MM.1S (cell line): ENCODE results near the gene PRKCH.

Experiments used
- DNase-seq: peaks from one replicate; pipeline ENCODE4 v3.0.0-alpha.2; 2015
- H2AFZ ChIP-seq: fragments of 300-600 bp; sonication (generic); 2 replicates; pipeline ENCODE4 v1.6.0; 2016; ENCODE audit warnings: antibody characterized with exemption, low read length
- H3F3A ChIP-seq: fragments of 300-600 bp; sonication (generic); 2 replicates; pipeline ENCODE4 v1.6.1; 2016; ENCODE audit warnings: mild to moderate bottlenecking, antibody characterized with exemption, low read length, moderate library complexity, mixed read lengths; ENCODE audit not compliant: insufficient read depth
- H3K27ac ChIP-seq: fragments of 300-600 bp; sonication (generic); 2 replicates; pipeline ENCODE4 v1.5.1; 2016; ENCODE audit warnings: mild to moderate bottlenecking, low read length
- H3K27me3 ChIP-seq: fragments of 300-600 bp; sonication (generic); replicated peaks from 2 replicates; pipeline ENCODE4 v1.6.0; 2016; ENCODE audit warnings: low read length; ENCODE audit not compliant: insufficient read depth
- H3K36me3 ChIP-seq: fragments of 300-600 bp; sonication (generic); replicated peaks from 2 replicates; pipeline ENCODE4 v1.6.1; 2016; ENCODE audit warnings: mild to moderate bottlenecking, low read length, mixed read lengths; ENCODE audit not compliant: insufficient read depth
- H3K4me1 ChIP-seq: fragments of 300-600 bp; sonication (generic); 2 replicates; pipeline ENCODE4 v1.6.1; 2016; ENCODE audit warnings: low read length, mixed read lengths
- H3K4me2 ChIP-seq: fragments of 300-600 bp; sonication (generic); 2 replicates; pipeline ENCODE4 v1.6.0; 2016; ENCODE audit warnings: low read depth, low read length
- H3K4me3 ChIP-seq: fragments of 300-600 bp; sonication (generic); 2 replicates; pipeline ENCODE4 v1.5.1; 2016; ENCODE audit warnings: low read length, mixed read lengths
- H3K79me2 ChIP-seq: fragments of 300-600 bp; sonication (generic); 2 replicates; pipeline ENCODE4 v1.6.1; 2016; ENCODE audit warnings: mixed run types, low read length, mixed read lengths
- H3K9ac ChIP-seq: fragments of 300-600 bp; sonication (generic); 2 replicates; pipeline ENCODE4 v1.6.1; 2016; ENCODE audit warnings: low read length, mixed read lengths
- H3K9me2 ChIP-seq: fragments of 300-600 bp; sonication (generic); replicated peaks from 2 replicates; pipeline ENCODE4 v1.6.1; 2016; ENCODE audit warnings: mild to moderate bottlenecking, low read length, mixed read lengths; ENCODE audit not compliant: insufficient read depth
- H3K9me3 ChIP-seq: fragments of 300-600 bp; sonication (generic); replicated peaks from 2 replicates; pipeline ENCODE4 v1.6.1; 2016; ENCODE audit warnings: mild to moderate bottlenecking, low read length, mixed read lengths; ENCODE audit not compliant: insufficient read depth
- H4K20me1 ChIP-seq: fragments of 300-600 bp; sonication (generic); 2 replicates; pipeline ENCODE4 v1.6.1; 2016; ENCODE audit warnings: mild to moderate bottlenecking, low read length, moderate library complexity, mixed read lengths; ENCODE audit not compliant: insufficient read depth
- EZH2 ChIP-seq: fragments of 300-600 bp; sonication (generic); optimal IDR thresholded peaks from 2 replicates; pipeline ENCODE3; 2017; ENCODE audit warnings: low read depth, mild to moderate bottlenecking, antibody characterized with exemption, low read length, mixed read lengths
- EZH2phosphoT487 ChIP-seq: fragments of 300-600 bp; sonication (generic); IDR thresholded peaks from 2 replicates; pipeline ENCODE4 v1.6.1; 2018; ENCODE audit warnings: antibody characterized with exemption, low read length
- TF ChIP-seq, protein P1 (sequence below): fragments of 300-600 bp; sonication (generic); IDR thresholded peaks from 2 replicates; pipeline ENCODE4 v1.5.1; 2016; ENCODE audit warnings: antibody characterized with exemption, low read length, mixed read lengths

Gene PRKCH

GRCh38 chr14:61477712-61478462 is 156.5 kb downstream of the PRKCH start:
- no peak overlapping the region for H3K9ac ChIP-seq
- H3K27me3 ChIP-seq, result no peaks in the 10 kb centered on the region
- no peak overlapping the region for H2AFZ ChIP-seq
- H4K20me1 ChIP-seq, result no peaks in the 10 kb centered on the region
- no peak overlapping the region; the same call in 1 of the 2 replicates for H3K4me2 ChIP-seq
- H3K9me3 ChIP-seq, result no peaks in the 10 kb centered on the region
- no peaks in the 10 kb centered on the region for H3K79me2 ChIP-seq
- H3F3A ChIP-seq, result peaks cover 27% of the 10 kb centered on the region
- peak overlapping the region; percentile 78; the same call in 1 of the 2 replicates for H3K27ac ChIP-seq
- H3K36me3 ChIP-seq, result no peaks in the 10 kb centered on the region
- no peak for DNase-seq
- H3K4me1 ChIP-seq, result peaks cover 39% of the 10 kb centered on the region
- TF ChIP-seq EZH2phosphoT487, result no peak
- no peak for TF ChIP-seq EZH2
- H3K9me2 ChIP-seq, result no peaks in the 10 kb centered on the region
- no peak overlapping the region for H3K4me3 ChIP-seq

DNA sequence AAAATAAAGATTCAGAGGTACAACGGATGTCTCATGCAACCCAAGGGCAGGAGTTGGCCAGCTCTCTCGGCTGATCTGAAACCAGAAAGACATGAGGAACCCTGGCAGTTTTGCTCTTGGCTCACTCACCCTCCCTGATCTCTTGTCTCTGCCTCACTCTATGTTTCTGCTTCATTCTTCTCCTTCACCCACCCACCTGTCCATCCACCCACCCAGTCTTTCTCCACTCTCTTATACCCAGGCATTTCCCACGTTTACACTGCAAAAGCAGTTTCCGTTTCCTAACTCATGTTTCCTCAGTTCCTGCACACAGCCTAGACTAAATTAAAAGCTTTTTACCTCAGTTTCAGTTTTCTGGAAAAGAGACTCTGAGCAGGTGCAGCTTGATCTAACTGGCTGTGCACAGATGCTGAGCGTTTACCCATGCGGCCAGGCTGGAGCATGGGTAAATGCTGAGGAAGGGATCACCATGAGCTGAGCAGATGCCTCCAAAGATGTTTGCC is 157.6 kb downstream of the PRKCH start:
- DNase-seq, result peak; percentile 50
- H3K4me2 ChIP-seq, result peak overlapping the region; percentile 78
- H3K9ac ChIP-seq, result peak overlapping the region; percentile 20; the same call in 1 of the 2 replicates

GRCh38 chr14:61479746-61480502 is 158.5 kb downstream of the PRKCH start:
- no peaks in the 10 kb centered on the region for H3K27me3 ChIP-seq
- H3F3A ChIP-seq, result peaks cover 27% of the 10 kb centered on the region
- peak overlapping the region; percentile 51; the same call in 1 of the 2 replicates for H2AFZ ChIP-seq
- H3K9ac ChIP-seq, result peak overlapping the region; percentile 20; the same call in 1 of the 2 replicates
- H3K4me1 ChIP-seq, result peaks cover 39% of the 10 kb centered on the region
- no peaks in the 10 kb centered on the region for H3K36me3 ChIP-seq
- peak overlapping the region; percentile 78 for H3K27ac ChIP-seq
- no peaks in the 10 kb centered on the region for H3K9me2 ChIP-seq
- no peaks in the 10 kb centered on the region for H3K9me3 ChIP-seq
- peak overlapping the region; percentile 38; the same call in 1 of the 2 replicates for H3K4me3 ChIP-seq
- DNase-seq, result peak; percentile 15
- H3K4me2 ChIP-seq, result peak overlapping the region; percentile 78
- no peaks in the 10 kb centered on the region for H4K20me1 ChIP-seq
- H3K79me2 ChIP-seq, result no peaks in the 10 kb centered on the region
- TF ChIP-seq EZH2phosphoT487, result no peak
- TF ChIP-seq, protein P1, sequence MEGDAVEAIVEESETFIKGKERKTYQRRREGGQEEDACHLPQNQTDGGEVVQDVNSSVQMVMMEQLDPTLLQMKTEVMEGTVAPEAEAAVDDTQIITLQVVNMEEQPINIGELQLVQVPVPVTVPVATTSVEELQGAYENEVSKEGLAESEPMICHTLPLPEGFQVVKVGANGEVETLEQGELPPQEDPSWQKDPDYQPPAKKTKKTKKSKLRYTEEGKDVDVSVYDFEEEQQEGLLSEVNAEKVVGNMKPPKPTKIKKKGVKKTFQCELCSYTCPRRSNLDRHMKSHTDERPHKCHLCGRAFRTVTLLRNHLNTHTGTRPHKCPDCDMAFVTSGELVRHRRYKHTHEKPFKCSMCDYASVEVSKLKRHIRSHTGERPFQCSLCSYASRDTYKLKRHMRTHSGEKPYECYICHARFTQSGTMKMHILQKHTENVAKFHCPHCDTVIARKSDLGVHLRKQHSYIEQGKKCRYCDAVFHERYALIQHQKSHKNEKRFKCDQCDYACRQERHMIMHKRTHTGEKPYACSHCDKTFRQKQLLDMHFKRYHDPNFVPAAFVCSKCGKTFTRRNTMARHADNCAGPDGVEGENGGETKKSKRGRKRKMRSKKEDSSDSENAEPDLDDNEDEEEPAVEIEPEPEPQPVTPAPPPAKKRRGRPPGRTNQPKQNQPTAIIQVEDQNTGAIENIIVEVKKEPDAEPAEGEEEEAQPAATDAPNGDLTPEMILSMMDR, result no peak
- TF ChIP-seq EZH2, result no peak

More for the DNA sequence above, 157.6 kb downstream of the PRKCH start:
- no peak for TF ChIP-seq EZH2
- TF ChIP-seq, protein P1, result no peak
- no peak for TF ChIP-seq EZH2phosphoT487
- Histone ChIP-seq H3K9me2 (no peaks in the 10 kb centered on the region), H3K9me3 (no peaks in the 10 kb centered on the region), H3K27me3 (no peaks in the 10 kb centered on the region), H3K36me3 (no peaks in the 10 kb centered on the region), H3K27ac (peak overlapping the region; percentile 78), H3K4me1 (peaks cover 39% of the 10 kb centered on the region), H3F3A (peaks cover 27% of the 10 kb centered on the region), H3K4me3 (peak overlapping the region; percentile 38; the same call in 1 of the 2 replicates), H2AFZ (peak overlapping the region; percentile 51; the same call in 1 of the 2 replicates), H3K79me2 (no peaks in the 10 kb centered on the region), H4K20me1 (no peaks in the 10 kb centered on the region)
